ENCODE data around the gene RBL2.

GRCh38 chr16:53412549-53412948, 21.7 kb upstream of the RBL2 start:
- TF ChIP-seq NFE2L1 (CRISPR knock-in tag; IDR thresholded peaks at IDR 0.05; ENCODE audit: borderline replicate concordance) (no peak), CREM (IDR thresholded peaks at IDR 0.05) (no peak), CREM (CRISPR knock-in tag; IDR thresholded peaks at IDR 0.05) (no peak), POLR2A (IDR thresholded peaks at IDR 0.05; ENCODE audit: insufficient read depth in 1 of 2, low read depth in 2 of 2, low read length in 2 of 2) (no peak), ZFP36 (IDR thresholded peaks at IDR 0.05; ENCODE audit: borderline replicate concordance, low read depth, low read length, partially characterized antibody) (no peak), SP4 (CRISPR knock-in tag; IDR thresholded peaks at IDR 0.05) (no peak), SRSF9 (IDR thresholded peaks at IDR 0.05; ENCODE audit: borderline replicate concordance, insufficient read depth, low read depth, low read length, poor library complexity, severe bottlenecking) (no peak)

Data from HepG2 (cell line).